GM21515 (cell line): Measurements from ENCODE around the gene PNMA5.
A peak's percentile ranks its signal among the peaks of the same experiment; 100 is the strongest.
"Not testable (repeated sequence)": the region's sequence is repeated elsewhere in the genome, so short reads cannot be mapped to it uniquely, and the experiment has no call there.

Experiments used
- ATAC-seq: cut with Tn5 transposase; IDR thresholded peaks from one replicate; pipeline ENCODE4 v1.9.1; 2021; ENCODE audit not compliant: unreplicated experiment

PNMA5 gene

DNA sequence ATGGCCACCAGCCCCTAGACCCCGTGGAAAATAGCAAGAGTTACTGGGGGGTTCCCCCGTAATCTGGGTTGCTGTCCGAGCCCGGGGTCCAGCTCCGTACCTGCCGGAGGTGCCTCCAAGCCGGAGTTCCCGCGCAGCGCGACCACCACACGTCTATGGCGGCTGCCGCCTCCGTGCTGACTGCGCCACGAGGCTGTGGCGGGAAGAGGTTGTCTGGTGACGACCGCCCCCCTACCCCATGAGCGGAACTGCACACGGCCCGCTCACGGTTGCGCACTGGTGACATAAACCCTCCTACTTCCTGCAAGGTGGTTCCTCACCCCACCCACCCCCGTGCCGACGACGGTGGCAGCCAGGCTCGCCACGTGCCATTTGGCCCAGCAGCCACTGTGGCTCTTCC lies at the start of gene PNMA5:
PNMA5 (minus strand) TSS at position 184 of the 400 bp plus-strand sequence. CDS start 2,518 bp downstream, outside the sequence.
- no peak for ATAC-seq

DNA sequence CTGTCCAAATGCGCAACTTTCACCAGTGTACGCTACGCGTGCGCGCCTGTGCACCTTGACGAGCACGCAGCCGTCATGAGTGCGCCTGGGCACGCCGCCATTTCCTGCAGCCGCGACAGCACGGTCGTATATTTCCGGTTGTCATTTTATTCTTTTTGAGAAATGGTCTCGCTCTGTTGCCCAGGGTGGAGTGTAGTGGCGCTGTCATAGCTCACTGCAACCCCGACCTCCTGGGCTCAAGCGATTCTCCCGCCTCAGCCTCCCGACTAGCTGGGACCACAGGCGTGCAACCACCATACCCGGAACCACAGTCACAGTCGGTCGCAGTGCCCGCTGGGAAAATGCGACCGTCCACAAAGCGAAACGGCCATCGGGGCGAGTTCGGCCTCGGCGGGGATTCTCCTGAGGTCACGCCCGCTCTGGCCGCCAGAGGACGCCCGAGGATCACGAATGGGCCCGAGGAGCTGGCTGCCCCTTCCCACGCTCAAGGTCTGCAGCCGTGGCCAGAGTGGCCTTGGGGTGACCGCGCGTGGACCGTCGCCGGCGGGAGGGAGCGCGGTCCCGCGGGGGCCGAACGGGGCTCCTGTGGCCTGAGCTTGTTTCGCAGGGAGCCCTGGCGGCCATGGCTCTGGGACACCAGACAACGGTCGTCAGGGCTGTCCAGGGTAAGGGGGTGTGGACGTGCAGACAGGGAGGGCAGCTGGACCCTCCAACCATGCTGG lies 38.6 kb upstream of the PNMA5 start:
- ATAC-seq = peak; percentile 80

DNA sequence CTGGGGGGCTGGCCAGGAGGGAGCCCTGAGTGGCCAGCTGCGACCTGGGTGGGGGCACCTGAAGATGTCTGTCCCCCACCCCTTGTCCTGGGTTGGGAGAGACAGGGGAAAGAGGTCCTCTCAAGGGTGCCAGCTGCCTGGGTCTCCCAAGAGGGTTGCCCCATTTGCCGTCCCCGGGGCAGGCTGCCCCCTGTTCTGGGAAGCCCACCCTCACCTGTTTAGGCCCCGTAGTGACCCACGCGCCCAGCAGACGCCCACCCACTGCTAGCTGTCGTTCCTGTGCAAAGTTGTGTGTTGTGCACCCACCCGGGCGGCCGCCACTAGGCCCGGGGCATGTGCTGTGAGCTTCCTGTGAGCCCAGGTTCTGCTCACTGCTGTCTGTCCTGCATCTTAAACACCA lies 36.9 kb upstream of the PNMA5 start:
- no peak for ATAC-seq

DNA sequence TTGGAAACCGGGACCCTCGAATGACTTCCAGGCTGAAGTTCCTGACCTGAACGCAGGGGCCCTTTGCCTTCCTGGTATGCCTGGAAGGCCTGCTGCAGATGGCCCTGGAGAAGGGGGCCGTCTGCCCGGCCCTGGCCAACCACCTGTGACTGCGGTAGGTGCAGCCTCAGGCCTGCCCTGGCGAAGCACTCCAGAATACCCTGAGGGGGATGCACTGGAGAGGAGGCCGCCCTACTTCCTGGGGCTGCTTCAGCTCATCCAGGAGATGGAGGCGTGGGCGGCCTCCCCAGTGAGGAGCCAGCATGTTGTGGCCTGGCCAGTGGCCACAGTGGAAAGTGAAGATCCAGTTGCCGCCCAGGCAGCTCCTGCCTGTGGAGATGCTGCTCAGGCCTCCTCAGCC lies 36.0 kb upstream of the PNMA5 start:
- ATAC-seq = no peak

DNA sequence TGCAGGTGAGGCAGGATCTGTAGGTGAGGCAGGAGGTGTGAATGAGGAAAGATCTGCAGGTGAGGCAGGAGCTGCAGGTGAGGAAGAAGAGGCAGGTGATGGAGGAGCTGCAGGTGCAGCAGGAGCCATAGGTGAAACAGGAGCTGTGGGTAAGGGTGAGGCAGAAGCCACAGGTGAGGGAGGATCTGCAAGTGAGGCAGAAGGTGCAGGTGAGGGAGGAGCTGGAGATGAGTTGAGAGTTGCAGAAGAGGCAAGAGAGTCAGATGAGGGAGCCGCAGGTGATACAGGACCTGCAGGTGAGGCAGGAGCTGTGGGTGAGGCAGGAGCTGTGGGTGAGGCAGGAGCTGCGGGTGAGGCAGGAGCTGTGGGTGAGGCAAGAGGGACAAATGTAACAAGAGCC lies 35.2 kb upstream of the PNMA5 start:
- no peak for ATAC-seq

GRCh38 chrX:153028487-153028886 lies 34.6 kb upstream of the PNMA5 start:
- not testable (repeated sequence) for ATAC-seq

GRCh38 chrX:153026501-153026900 lies 32.6 kb upstream of the PNMA5 start:
- ATAC-seq = not testable (repeated sequence)

DNA sequence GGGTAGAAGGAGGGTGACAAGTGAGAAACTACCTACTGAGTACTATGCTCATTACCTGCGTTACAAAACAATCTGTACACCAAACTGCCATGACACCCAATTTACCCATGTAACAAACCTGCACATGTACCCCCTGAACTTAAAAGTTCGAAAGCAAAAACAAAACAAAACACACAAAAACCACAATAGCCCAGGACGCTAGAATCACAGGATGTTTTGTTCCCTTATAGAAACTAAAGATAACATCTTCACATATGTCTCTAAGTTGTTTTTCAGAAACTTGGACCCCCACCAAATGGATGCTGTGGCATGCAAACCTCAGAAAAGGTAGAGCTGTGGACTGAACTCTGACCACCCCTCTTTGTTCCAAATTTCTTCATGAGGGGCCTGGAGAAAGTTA lies 25.2 kb upstream of the PNMA5 start:
- no peak for ATAC-seq

DNA sequence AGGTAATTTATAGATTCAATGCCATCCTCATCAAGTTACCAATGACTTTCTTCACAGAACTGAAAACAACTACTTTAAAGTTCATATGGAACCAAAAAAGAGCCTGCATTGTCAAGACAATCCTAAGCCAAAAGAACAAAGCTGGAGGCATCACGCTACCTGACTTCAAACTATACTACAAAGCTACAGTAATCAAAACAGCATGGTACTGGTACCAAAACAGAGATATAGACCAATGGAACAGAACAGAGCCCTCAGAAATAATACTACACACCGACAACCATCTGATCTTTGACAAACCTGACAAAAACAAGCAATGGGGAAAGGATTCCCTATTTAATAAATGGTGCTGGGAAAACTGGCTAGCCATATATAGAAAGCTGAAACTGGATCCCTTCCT lies 23.3 kb upstream of the PNMA5 start:
- not testable (repeated sequence) for ATAC-seq

DNA sequence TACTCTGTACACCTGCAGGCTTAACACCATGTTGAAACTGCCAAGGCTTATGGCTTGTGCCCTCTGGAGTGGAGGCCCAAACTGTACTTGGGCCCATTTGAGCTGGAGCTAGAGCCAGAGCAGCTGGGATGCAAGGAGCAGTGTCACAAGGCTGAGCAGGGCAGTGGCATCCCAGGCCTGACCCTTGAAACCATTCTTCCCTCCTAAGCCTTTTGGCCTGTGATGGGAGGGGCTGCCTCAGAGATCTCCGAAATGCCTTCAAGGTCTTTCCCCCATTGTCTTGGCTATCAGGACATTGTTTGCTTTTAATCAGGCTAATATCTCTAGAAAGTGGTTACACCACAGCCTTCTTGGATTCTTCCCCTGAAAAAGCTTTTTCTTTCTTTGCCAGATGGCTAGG lies 10.9 kb upstream of the PNMA5 start:
- ATAC-seq = no peak

DNA sequence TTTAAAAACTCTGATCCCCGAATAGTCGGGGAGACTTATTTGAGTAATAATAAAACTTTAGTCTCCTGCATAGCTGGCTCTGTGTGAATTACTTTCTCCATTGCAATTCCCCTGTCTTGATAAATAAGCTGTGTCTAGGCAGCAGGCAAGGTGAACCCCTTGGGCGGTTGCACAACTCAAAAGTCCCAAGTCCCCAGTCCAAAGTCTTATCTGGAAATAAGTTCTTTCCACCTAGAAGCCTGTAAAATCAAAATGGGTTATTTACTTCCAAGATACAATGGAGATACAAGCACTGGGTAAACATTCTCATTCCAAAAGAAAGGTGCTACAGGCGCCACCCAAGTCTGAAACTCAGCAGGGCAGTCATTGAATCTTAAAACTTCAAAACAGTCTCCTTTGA lies 10.1 kb upstream of the PNMA5 start:
- ATAC-seq = no peak

DNA sequence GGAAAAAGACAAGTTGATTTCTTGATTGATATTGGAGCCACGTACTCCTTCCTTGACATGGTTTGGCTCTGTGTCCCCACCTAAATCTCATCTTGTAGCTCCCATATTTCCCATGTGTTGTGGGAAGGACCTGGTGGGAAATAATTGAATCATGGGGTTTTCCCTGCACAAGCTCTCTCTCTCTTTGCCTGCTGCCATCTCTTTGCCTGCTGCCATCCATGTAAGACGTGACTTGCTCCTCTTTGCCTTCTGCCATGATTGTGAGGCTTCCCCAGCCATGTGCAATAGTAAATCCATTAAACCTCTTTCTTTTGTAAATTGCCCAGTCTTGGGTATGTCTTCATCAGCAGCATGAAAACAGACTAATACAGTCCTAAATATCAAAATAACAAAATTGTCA lies 8.3 kb upstream of the PNMA5 start:
- ATAC-seq = not testable (repeated sequence)

DNA sequence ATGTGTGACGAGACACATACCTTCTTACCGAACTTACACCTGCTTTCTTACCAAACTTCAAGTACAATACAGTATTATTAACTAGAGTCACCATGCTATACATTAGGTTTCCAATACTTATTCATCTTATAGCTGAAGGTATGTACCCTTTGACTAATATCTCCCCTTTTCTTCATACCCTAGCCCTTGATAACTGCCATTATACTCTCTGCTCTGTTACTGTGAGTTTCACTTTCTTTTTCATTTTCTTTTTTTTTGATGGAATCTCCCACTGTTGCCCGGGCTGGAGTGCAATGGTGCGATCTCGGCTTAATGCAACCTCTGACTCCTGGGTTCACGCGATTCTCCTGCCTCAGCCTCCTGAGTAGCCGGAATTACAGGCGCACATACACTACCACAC lies 3.4 kb upstream of the PNMA5 start:
- ATAC-seq = no peak

DNA sequence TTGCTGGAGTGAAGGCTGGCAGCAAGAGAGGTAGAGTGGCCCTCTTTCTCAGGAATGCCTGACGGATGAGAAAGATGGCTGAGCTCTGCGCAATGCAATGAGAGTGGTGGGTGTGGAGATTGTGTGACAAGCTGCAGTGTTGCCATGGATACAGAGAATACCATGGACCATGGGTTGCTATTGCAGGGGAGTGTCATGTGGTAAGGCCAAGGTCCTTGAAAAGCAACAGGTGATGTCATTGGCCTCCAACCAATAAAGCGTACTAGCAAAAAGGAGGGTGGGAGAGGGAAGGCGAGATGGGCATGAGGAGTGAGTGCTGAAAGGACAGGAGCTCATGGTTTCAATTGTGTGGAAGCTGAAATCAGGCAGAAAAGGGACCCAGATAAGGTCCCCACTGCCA lies 1.8 kb downstream of the PNMA5 start:
- no peak for ATAC-seq

DNA sequence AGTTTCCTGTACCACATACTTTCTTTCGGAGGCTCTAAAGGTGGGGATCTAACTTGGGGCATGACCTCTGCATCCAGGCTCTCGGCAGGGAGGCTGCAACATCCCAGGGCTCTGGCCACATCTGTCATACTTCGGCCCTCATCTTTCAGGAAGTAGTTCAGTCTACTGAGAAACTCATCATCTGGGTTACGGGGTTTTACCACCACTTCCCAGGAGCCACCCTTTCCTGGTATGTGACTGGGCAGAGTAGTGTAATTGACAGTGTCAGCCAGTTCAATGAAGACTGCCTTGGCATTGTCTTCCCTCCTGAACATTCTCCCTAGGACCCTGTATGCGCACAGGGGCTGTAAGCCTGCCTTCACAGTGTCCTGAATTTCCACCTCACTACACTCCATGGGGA lies 2.8 kb downstream of the PNMA5 start:
- no peak for ATAC-seq

DNA sequence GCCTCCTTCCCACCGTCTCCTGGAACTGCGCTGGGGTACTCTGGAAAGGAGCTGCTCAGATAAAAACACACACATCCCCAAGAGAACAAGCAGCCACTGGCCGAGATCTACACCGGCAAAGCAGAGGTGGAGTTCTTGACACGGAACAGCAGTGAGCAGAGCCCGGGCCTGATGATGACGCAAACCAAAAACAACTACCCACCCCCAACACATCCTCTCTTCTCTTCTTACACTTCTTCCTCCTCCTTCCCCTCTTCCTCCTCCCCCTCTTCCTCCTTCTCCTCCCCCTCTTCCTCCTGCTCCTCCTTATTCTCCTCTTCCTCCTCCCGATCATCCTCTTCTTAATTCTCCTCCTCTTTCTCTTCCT lies 4.6 kb downstream of the PNMA5 start:
- no peak for ATAC-seq

GRCh38 chrX:152988536-152989291 lies 5.2 kb downstream of the PNMA5 start:
- peak; percentile 62 for ATAC-seq

- no peak for ATAC-seq
Measured at GRCh38 chrX:152987801-152988200, 6.1 kb downstream of the PNMA5 start.

DNA sequence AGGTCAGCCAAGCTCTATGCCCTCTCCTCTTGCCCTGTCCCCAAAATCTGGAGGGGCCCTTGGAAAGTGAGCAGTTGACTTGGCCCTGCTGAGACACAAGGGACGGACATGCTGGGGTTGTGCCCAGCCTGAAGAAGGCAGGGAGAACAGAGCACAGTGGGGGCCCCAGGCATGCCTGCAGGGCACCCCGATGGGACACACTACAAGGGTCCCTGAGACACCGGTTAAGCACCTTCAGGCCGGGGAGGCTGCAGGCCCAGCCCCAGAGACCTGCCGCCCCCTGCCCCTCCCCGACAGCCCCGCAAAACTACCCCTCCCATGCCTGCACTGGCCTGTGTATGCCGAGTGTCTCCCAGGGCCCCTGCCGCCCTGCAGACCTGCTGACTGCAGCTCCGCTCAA lies 6.8 kb downstream of the PNMA5 start:
- ATAC-seq = not testable (repeated sequence)

DNA sequence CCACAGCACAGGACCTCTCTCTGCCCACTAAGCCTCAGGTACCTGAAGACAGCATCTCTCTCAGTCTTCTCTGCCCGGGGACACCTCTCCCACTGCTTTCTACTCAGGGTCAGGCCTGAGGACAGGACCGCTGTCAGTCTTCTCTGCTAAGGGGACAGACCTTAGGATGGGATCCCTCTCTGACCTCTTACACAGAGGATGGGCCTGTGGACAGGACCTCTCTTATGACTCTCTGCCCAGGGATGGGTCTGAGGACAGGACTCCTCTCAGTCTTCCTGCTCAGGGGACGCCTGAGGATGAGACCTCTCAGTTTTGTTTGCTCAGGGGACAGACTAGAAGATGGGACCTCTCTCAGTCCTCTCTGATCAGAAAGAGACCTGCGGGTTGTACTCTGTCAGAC lies 8.5 kb downstream of the PNMA5 start:
- not testable (repeated sequence) for ATAC-seq

GRCh38 chrX:152968193-152968592 lies 25.7 kb downstream of the PNMA5 start:
- ATAC-seq = no peak

GRCh38 chrX:152960115-152960514 lies 33.8 kb downstream of the PNMA5 start:
- no peak for ATAC-seq

DNA sequence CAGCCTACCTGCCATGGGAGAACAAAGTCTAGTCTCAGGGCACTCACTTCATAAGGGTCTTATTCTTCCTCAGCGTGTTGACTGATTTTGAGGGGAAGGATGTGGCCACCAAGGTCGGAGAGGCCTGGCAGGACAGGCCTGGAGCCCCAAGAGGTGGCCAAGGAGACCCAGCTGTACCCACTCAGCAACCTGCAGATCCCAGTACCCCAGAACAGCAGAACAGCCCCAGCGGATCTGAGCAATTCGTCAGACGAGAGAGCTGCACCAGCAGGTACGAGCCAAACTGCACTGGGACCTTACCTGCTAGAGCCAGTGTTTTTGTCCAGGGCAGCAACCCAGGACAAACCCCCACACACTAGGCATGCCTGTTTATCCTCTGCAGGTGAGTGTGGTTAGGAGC lies 34.3 kb downstream of the PNMA5 start:
- no peak for ATAC-seq
